ENCODE data around the gene NXPH2. TPM values are rescaled to one million over a fixed set of nuclear protein-coding genes. Genes with fewer than 3 reads are reported as not detected.
A peak's percentile ranks its signal among the peaks of the same experiment; 100 is the strongest.

Gene NXPH2
- total RNA-seq, 1 donor from 2014 or later: not detected

GRCh38 chr2:138637061-138637460 lies 143.1 kb downstream of the NXPH2 start:
- DNase-seq (ENCODE audit: low read depth): no peak

- no peak for DNase-seq (ENCODE audit: low read depth)
These were observed 147.1 kb downstream of the NXPH2 start for GRCh38 chr2:138633049-138633448.

- DNase-seq (ENCODE audit: low read depth): peak; percentile 79
These were observed 148.0 kb downstream of the NXPH2 start for GRCh38 chr2:138632066-138632620.

GRCh38 chr2:138630164-138630563 lies 150.0 kb downstream of the NXPH2 start:
- DNase-seq (ENCODE audit: low read depth): no peak

- peak; percentile 19 for DNase-seq (ENCODE audit: low read depth)
These were observed 154.0 kb downstream of the NXPH2 start for GRCh38 chr2:138626148-138626547.

GRCh38 chr2:138622613-138623012 lies 157.6 kb downstream of the NXPH2 start:
- DNase-seq (ENCODE audit: low read depth): no peak

GRCh38 chr2:138621139-138621538 lies 159.1 kb downstream of the NXPH2 start:
- no peak for DNase-seq (ENCODE audit: low read depth)

- no peak for DNase-seq (ENCODE audit: low read depth)
These were observed 159.8 kb downstream of the NXPH2 start for GRCh38 chr2:138620431-138620830.
